SK-N-SH treated with all-trans-retinoic acid at 6 μM for 48 hours (cell line): ENCODE results near the gene ASB4.

ENCODE experiments used
- ATAC-seq: fragments of 200-7000 bp; cut with Tn5 transposase; 3 replicates; pipeline ENCODE4 v1.9.1; 2020; ENCODE audit warnings: mild to moderate bottlenecking, moderate library complexity
- ARNTL ChIP-seq: fragments of 450-650 bp; formaldehyde crosslinking; IDR thresholded peaks from 2 replicates; pipeline ENCODE4 v1.5.0; 2020; ENCODE audit warnings: low read depth, mild to moderate bottlenecking, moderate library complexity, borderline replicate concordance
- BACH2 ChIP-seq: fragments of 250-450 bp; sonication (Bioruptor Pico); IDR thresholded peaks from 2 replicates; pipeline ENCODE4 v1.9.0; 2021; ENCODE audit warnings: mild to moderate bottlenecking, borderline replicate concordance
- CSDC2 ChIP-seq: fragments of 250-450 bp; sonication (Bioruptor Pico); IDR thresholded peaks from 2 replicates; pipeline ENCODE4 v1.5.0; 2020; ENCODE audit warnings: mild to moderate bottlenecking, moderate library complexity
- ESRRG ChIP-seq: fragments of 250-450 bp; sonication (Bioruptor Pico); IDR thresholded peaks from 2 replicates; pipeline ENCODE4 v1.6.1; 2021; ENCODE audit warnings: mild to moderate bottlenecking
- ISL1 ChIP-seq: fragments of 250-450 bp; sonication (Bioruptor Pico); IDR thresholded peaks from 2 replicates; pipeline ENCODE4 v2.1.2; 2022; ENCODE audit warnings: mild to moderate bottlenecking, moderate library complexity
- OSR1 ChIP-seq: fragments of 250-450 bp; sonication (Bioruptor Pico); IDR thresholded peaks from 2 replicates; pipeline ENCODE4 v1.8.0; 2022; ENCODE audit warnings: moderate library complexity, mild to moderate bottlenecking, inconsistent platforms
- PATZ1 ChIP-seq: fragments of 250-450 bp; sonication (Bioruptor Pico); IDR thresholded peaks from 2 replicates; pipeline ENCODE4 v1.8.0; 2020; ENCODE audit warnings: mild to moderate bottlenecking, moderate library complexity, borderline replicate concordance
- PPARA ChIP-seq: fragments of 250-450 bp; sonication (Bioruptor Pico); IDR thresholded peaks from 2 replicates; pipeline ENCODE4 v1.5.0; 2020; ENCODE audit warnings: mild to moderate bottlenecking, borderline replicate concordance
- RARB ChIP-seq: fragments of 250-450 bp; sonication (Bioruptor Pico); IDR thresholded peaks from 2 replicates; pipeline ENCODE4 v1.8.0; 2021; ENCODE audit warnings: mild to moderate bottlenecking, moderate library complexity
- SNAI2 ChIP-seq: fragments of 250-450 bp; sonication (Bioruptor Pico); IDR thresholded peaks from 2 replicates; pipeline ENCODE4 v1.5.0; 2020; ENCODE audit warnings: mild to moderate bottlenecking, moderate library complexity
- TCF4 ChIP-seq: fragments of 250-450 bp; sonication (Bioruptor Pico); IDR thresholded peaks from 2 replicates; pipeline ENCODE4 v1.8.0; 2021; ENCODE audit warnings: mild to moderate bottlenecking, moderate library complexity, borderline replicate concordance
- TOX ChIP-seq: fragments of 250-450 bp; sonication (Bioruptor Pico); IDR thresholded peaks from 2 replicates; pipeline ENCODE4 v1.8.0; 2021; ENCODE audit warnings: mild to moderate bottlenecking, moderate library complexity, borderline replicate concordance
- ZC3H10 ChIP-seq: fragments of 250-450 bp; sonication (Bioruptor Pico); IDR thresholded peaks from 2 replicates; pipeline ENCODE4 v1.5.1; 2021; ENCODE audit warnings: mild to moderate bottlenecking, moderate library complexity
- ZFP3 ChIP-seq: fragments of 250-450 bp; sonication (Bioruptor Pico); IDR thresholded peaks from 2 replicates; pipeline ENCODE4 v1.5.0; 2020; ENCODE audit warnings: mild to moderate bottlenecking, moderate library complexity
- ZFP30 ChIP-seq: fragments of 450-650 bp; formaldehyde crosslinking; IDR thresholded peaks from 2 replicates; pipeline ENCODE4 v1.5.0; 2022; ENCODE audit warnings: mild to moderate bottlenecking, moderate library complexity
- ZNF565 ChIP-seq: fragments of 450-650 bp; formaldehyde crosslinking; conservative IDR thresholded peaks from 2 replicates; pipeline ENCODE4 v1.5.0; 2020; ENCODE audit warnings: low read depth, mild to moderate bottlenecking, moderate library complexity
- ZNF70 ChIP-seq: fragments of 450-650 bp; formaldehyde crosslinking; IDR thresholded peaks from 2 replicates; pipeline ENCODE4 v1.5.0; 2020; ENCODE audit warnings: mild to moderate bottlenecking, moderate library complexity
- ZNF8 ChIP-seq: fragments of 450-650 bp; formaldehyde crosslinking; IDR thresholded peaks from 2 replicates; pipeline ENCODE4 v1.5.0; 2020; ENCODE audit warnings: mild to moderate bottlenecking, moderate library complexity
- TF ChIP-seq, protein P1 (sequence below): fragments of 250-450 bp; sonication (Bioruptor Pico); IDR thresholded peaks from 2 replicates; pipeline ENCODE4 v1.5.1; 2021; ENCODE audit warnings: mild to moderate bottlenecking, moderate library complexity

ASB4 gene

GRCh38 chr7:95544171-95544570, 58.4 kb downstream of the ASB4 start (continued):
- TF ChIP-seq, protein P1, sequence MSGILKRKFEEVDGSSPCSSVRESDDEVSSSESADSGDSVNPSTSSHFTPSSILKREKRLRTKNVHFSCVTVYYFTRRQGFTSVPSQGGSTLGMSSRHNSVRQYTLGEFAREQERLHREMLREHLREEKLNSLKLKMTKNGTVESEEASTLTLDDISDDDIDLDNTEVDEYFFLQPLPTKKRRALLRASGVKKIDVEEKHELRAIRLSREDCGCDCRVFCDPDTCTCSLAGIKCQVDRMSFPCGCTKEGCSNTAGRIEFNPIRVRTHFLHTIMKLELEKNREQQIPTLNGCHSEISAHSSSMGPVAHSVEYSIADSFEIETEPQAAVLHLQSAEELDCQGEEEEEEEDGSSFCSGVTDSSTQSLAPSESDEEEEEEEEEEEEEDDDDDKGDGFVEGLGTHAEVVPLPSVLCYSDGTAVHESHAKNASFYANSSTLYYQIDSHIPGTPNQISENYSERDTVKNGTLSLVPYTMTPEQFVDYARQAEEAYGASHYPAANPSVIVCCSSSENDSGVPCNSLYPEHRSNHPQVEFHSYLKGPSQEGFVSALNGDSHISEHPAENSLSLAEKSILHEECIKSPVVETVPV (CRISPR knock-in tag) = no peak

- ATAC-seq = peak; percentile 94
- TF ChIP-seq SNAI2 (CRISPR knock-in tag) (no peak), ZFP3 (CRISPR knock-in tag) (no peak), ZFP30 (CRISPR knock-in tag) (no peak), OSR1 (no peak), BACH2 (CRISPR knock-in tag) (no peak), PPARA (CRISPR knock-in tag) (no peak)
- TF ChIP-seq, protein P1 (CRISPR knock-in tag) = no peak
These were observed 59.4 kb downstream of the ASB4 start for GRCh38 chr7:95545007-95545615.

GRCh38 chr7:95545673-95546072, 59.9 kb downstream of the ASB4 start:
- TF ChIP-seq SNAI2 (CRISPR knock-in tag) = no peak
- no peak for TF ChIP-seq ZNF70 (CRISPR knock-in tag)
- TF ChIP-seq ZC3H10 (CRISPR knock-in tag) = no peak
- no peak for TF ChIP-seq CSDC2 (CRISPR knock-in tag)
- TF ChIP-seq, protein P1 (CRISPR knock-in tag) = no peak
- TF ChIP-seq ISL1 = no peak
- no peak for ATAC-seq

- TF ChIP-seq TCF4 (CRISPR knock-in tag) (no peak), RARB (CRISPR knock-in tag) (no peak), BACH2 (CRISPR knock-in tag) (no peak), PPARA (CRISPR knock-in tag) (no peak), ZFP30 (CRISPR knock-in tag) (no peak), ISL1 (no peak), SNAI2 (CRISPR knock-in tag) (no peak), PATZ1 (no peak), ESRRG (no peak), ZNF565 (CRISPR knock-in tag) (no peak), OSR1 (no peak), TOX (CRISPR knock-in tag) (no peak), ZNF8 (CRISPR knock-in tag) (no peak), ARNTL (no peak)
- TF ChIP-seq, protein P1 (CRISPR knock-in tag) = no peak
- ATAC-seq = no peak
These were observed 60.9 kb downstream of the ASB4 start for GRCh38 chr7:95546647-95547046.
